HFFc6 (cell line): ENCODE measurements around the gene SLC30A5. TPM values are rescaled to one million over a fixed set of nuclear protein-coding genes. Genes with fewer than 3 reads are reported as not detected.

Experiments
- DNase-seq: peaks from one replicate; pipeline ENCODE4 v3.0.0-alpha.2; 2018
- H3K27ac Mint-ChIP-seq: 2 replicates; pipeline ENCODE4 v1.8.0; 2020; ENCODE audit warnings: mild to moderate bottlenecking, mixed read lengths
- H3K27me3 Mint-ChIP-seq: 2 replicates; pipeline ENCODE4 v1.8.0; 2021; ENCODE audit warnings: mild to moderate bottlenecking, moderate library complexity, mixed read lengths; ENCODE audit not compliant: insufficient read depth
- H3K36me3 Mint-ChIP-seq: 2 replicates; pipeline ENCODE4 v1.8.0; 2021; ENCODE audit warnings: low read depth, mixed read lengths
- H3K4me1 Mint-ChIP-seq: 2 replicates; pipeline ENCODE4 v1.8.0; 2020; ENCODE audit warnings: low read depth, mixed read lengths
- H3K4me3 Mint-ChIP-seq: 2 replicates; pipeline ENCODE4 v1.8.0; 2020; ENCODE audit warnings: mild to moderate bottlenecking, moderate library complexity, mixed read lengths
- H3K9me3 Mint-ChIP-seq: 2 replicates; pipeline ENCODE4 v1.8.0; 2020; ENCODE audit warnings: mild to moderate bottlenecking, mixed read lengths
- CTCF ChIP-seq: fragments of 200-600 bp; sonication (generic); IDR thresholded peaks from 2 replicates; pipeline ENCODE4 v1.5.0; 2021; ENCODE audit warnings: antibody characterized with exemption, mild to moderate bottlenecking
- total RNA-seq, 6 experiments: library from RNA; stranded (reverse); fragmentation: NEBNext Ultra II Directional; extraction: Animal tissue kit (Norgen Biotek cat#: 25700); gene quantifications; 2 replicates in 1 of 6; 3 replicates in 5 of 6; pipeline ENCODE4 v1.2.3, GENCODE V29; 2021

Gene SLC30A5
- total RNA-seq, 6 experiments from 2014 or later, result 55.9 to 80.7 (median 71.7) TPM

GRCh38 chr5:69158039-69158438 is 64.2 kb downstream of the SLC30A5 start:
- Mint-ChIP-seq H3K9me3 (no peaks in the 10 kb centered on the region), H3K4me3 (no peak overlapping the region), H3K27me3 (no peaks in the 10 kb centered on the region), H3K36me3 (no peaks in the 10 kb centered on the region), H3K4me1 (no peaks in the 10 kb centered on the region), H3K27ac (no peak overlapping the region)
- no peak for DNase-seq
- no peak for TF ChIP-seq CTCF

GRCh38 chr5:69160651-69161050 is 66.8 kb downstream of the SLC30A5 start:
- no peaks in the 10 kb centered on the region; the same call in 1 of the 2 replicates for H3K36me3 Mint-ChIP-seq
- H3K9me3 Mint-ChIP-seq, result no peaks in the 10 kb centered on the region
- DNase-seq, result no peak
- no peak for TF ChIP-seq CTCF
- H3K4me1 Mint-ChIP-seq, result no peaks in the 10 kb centered on the region
- H3K27ac Mint-ChIP-seq, result no peak overlapping the region
- no peak overlapping the region for H3K4me3 Mint-ChIP-seq
- H3K27me3 Mint-ChIP-seq, result no peaks in the 10 kb centered on the region

- Mint-ChIP-seq H3K4me3 (peak within 1 kb of the TSS; percentile 98), H3K27ac (peak within 1 kb of the TSS; percentile 93), H3K27me3 (peaks cover 2% of the 10 kb centered on the region; the same call in 1 of the 2 replicates), H3K9me3 (no peaks in the 10 kb centered on the region; the same call in 1 of the 2 replicates), H3K36me3 (peaks cover 38% of the 10 kb centered on the region), H3K4me1 (peaks cover 51% of the 10 kb centered on the region)
- peak; percentile 97 for DNase-seq
- TF ChIP-seq CTCF, result no peak
Measured at GRCh38 chr5:69166686-69167492, 73.1 kb downstream of the SLC30A5 start, which contains the start of gene CCNB1. TSS of gene CCNB1 (plus strand) at chr5:69167150. CDS start at chr5:69167263, 113 bp downstream.

- TF ChIP-seq CTCF, result no peak
- Mint-ChIP-seq H3K4me1 (peaks cover 53% of the 10 kb centered on the region), H3K27me3 (peaks cover 2% of the 10 kb centered on the region; the same call in 1 of the 2 replicates), H3K9me3 (no peaks in the 10 kb centered on the region; the same call in 1 of the 2 replicates), H3K36me3 (peaks cover 38% of the 10 kb centered on the region), H3K27ac (peak overlapping the region; percentile 93), H3K4me3 (peak overlapping the region; percentile 98)
- no peak for DNase-seq
Measured at GRCh38 chr5:69167493-69167855, 73.7 kb downstream of the SLC30A5 start.

- Mint-ChIP-seq H3K9me3 (no peaks in the 10 kb centered on the region; the same call in 1 of the 2 replicates), H3K4me3 (peak overlapping the region; percentile 98), H3K27ac (peak overlapping the region; percentile 93), H3K4me1 (peaks cover 58% of the 10 kb centered on the region), H3K36me3 (peaks cover 38% of the 10 kb centered on the region), H3K27me3 (peaks cover 2% of the 10 kb centered on the region; the same call in 1 of the 2 replicates)
- no peak for TF ChIP-seq CTCF
- no peak for DNase-seq
Measured at GRCh38 chr5:69167929-69168328, 74.1 kb downstream of the SLC30A5 start.
